Aorta (tissue), 5 donors: Measurements from ENCODE around the gene MUC2. TPM values are rescaled to one million over a fixed set of nuclear protein-coding genes. Genes with fewer than 3 reads are reported as not detected.

Experiments used
- ATAC-seq: fragments of 200-7000 bp; cut with Tn5 transposase; one replicate; pipeline ENCODE4 v1.9.1; 2022; ENCODE audit warnings: moderate library complexity; ENCODE audit not compliant: low FRiP score
- DNase-seq, 2 donors: peaks; one replicate each; pipeline ENCODE4 v3.0.0-alpha.2; 2020
- H3K27ac ChIP-seq, 2 donors: one replicate each; pipeline ENCODE4 v1.5.1; 2013; ENCODE audit warnings: low read length in 2 of 2, mild to moderate bottlenecking in 2 of 2, moderate library complexity in 2 of 2, control low read depth in 1 of 2, inconsistent platforms in 1 of 2, low read depth in 1 of 2
- H3K27me3 ChIP-seq, 2 donors: one replicate each; pipeline ENCODE4 v1.6.1; 2013; ENCODE audit warnings: control low read depth in 1 of 2, low read length in 1 of 2, mild to moderate bottlenecking in 1 of 2, moderate library complexity in 1 of 2; ENCODE audit not compliant: insufficient read depth in 2 of 2, control insufficient read depth in 1 of 2
- H3K36me3 ChIP-seq, 2 donors: one replicate each; pipeline ENCODE4 v1.6.1; 2013; ENCODE audit warnings: control low read depth in 1 of 2, low read length in 1 of 2, mild to moderate bottlenecking in 1 of 2; ENCODE audit not compliant: insufficient read depth in 2 of 2, control insufficient read depth in 1 of 2
- H3K4me1 ChIP-seq, 2 donors: one replicate each; pipeline ENCODE4 v1.6.1; 2013; ENCODE audit warnings: low read length in 2 of 2, control low read depth in 1 of 2, mild to moderate bottlenecking in 1 of 2, moderate library complexity in 1 of 2; ENCODE audit not compliant: insufficient read depth in 2 of 2, control insufficient read depth in 1 of 2
- H3K4me3 ChIP-seq, 2 donors: one replicate each; pipeline ENCODE4 v1.5.1; 2013; ENCODE audit warnings: low read length in 2 of 2, control low read depth in 1 of 2, mild to moderate bottlenecking in 1 of 2
- H3K9me3 ChIP-seq: one replicate; pipeline ENCODE4 v1.6.1; 2013; ENCODE audit warnings: mild to moderate bottlenecking, low read length; ENCODE audit not compliant: control insufficient read depth
- WGBS, 2 donors: extraction: QIAGEN DNeasy Blood & Tissue Kit; methylation state at CpG; one replicate each; pipeline ENCODE4 v1.1.7; 2013; 5-methylcytosine and 5-hydroxymethylcytosine counted together
- intact Hi-C, 2 donors: fragments of 100-400 bp; cut with DNase I; formaldehyde crosslinking; loops; one replicate each; pipeline versions ENCODE4 v1.14.2 to v1.15.0; 2022
- polyA plus RNA-seq, 2 donors: library from polyadenylated mRNA; stranded (reverse); fragments of 200-250 nt; gene quantifications; one replicate each; pipeline ENCODE4 v1.2.3, GENCODE V29; 2013
- total RNA-seq, 2 donors: library from RNA; stranded (reverse); fragmentation: NEBNext Ultra II Directional; extraction: Animal tissue kit (Norgen Biotek cat#: 25700); gene quantifications; one replicate each; pipeline ENCODE4 v1.2.1, GENCODE V29; 2021
- donor health status: healthy with polysubstance abuse.
- donor health status: Bipolar disorder and iron deficiency.
- donor health status: DM: no; HTN: no; CAD: no.
- donor health status: DM: no; HTN: no; CAD: no.
- donor health status: DM: yes; HTN: yes; CAD: no.

MUC2 gene
- total and polyA plus RNA-seq, 4 donors = 0.06 to 11.8 (median 0.09) TPM

DNA sequence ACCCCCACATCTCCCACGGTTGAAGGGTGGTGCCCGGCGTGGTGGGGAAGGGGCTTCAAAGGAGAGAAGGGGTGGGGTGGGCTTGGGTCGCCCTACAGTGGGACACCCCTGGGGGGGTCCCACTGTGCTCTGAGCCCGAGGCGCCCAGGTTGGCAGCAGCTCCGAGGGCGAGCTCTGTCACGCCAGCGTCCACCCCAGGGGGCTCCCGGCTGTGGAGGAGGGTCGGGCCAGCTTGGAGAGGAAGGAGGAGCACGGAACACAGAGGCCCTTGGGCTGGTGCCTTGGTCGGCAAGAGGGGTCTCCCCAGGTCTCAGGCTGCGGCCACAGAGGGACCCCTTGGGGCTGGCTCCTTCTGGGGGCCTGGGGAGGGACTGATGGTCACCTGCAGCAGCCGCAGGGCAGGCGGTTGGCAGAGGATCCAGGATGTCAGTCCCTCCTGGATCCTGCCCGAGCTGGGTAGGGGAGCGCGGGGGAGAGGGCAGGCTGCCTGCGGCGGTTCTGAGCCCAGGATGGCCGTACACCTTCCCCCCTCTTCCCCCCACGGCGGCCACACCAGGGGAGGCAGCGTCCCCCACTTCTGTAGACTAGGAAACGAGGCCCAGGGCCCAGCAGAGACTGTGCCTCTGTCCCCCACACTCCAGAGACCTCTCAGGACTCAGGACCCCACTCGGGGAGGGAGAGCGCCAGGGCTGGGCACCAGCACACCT is 38.9 kb upstream of the MUC2 start:
- H3K27ac ChIP-seq = no peak overlapping the region
- H3K4me3 ChIP-seq = no peak overlapping the region
- DNase-seq (no peak), ATAC-seq (no peak)
- no peaks in the 10 kb centered on the region for H3K4me1 ChIP-seq
- intact Hi-C loops = no loop called here
- H3K36me3 ChIP-seq = no peaks in the 10 kb centered on the region
- H3K27me3 ChIP-seq = no peaks in the 10 kb centered on the region
- WGBS, 2 donors = 83 to 84% methylated on average over 23 to 29 of the region's 29 CpGs
- H3K9me3 ChIP-seq = no peaks in the 10 kb centered on the region

DNA sequence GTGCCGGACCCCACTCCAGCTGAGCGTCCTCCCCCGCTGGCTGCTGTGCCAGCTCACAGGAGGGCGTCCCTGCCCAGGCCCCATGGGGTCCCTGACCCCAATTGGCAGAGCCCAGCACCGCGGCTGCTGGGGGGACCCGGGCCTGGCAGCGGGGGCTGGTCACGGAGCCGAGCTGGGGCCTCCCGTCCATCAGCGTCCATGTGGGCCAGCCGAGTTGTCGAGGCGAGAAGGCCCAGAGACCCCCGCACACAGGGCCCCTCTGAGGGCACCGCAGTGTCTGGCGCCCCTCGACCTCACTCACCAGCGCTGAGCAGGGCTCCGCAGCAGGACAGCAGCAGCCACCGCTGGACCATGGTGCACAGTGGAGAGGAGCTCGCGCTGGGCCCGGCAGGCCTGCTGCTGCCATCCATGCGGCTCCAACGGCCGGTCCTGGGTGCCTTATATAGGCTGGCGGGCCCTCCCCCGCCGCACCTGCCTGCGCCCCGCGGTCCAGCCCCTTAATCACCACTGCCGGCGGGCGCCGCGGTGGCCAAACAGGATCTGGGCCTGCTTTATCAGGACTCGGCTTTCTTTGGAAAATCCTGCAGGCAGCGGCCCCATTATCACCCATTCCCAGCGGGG is 38.3 kb upstream of the MUC2 start, which contains the start of gene MUC6:
TSS of gene MUC6 (minus strand) at position 416 of the 621 bp plus-strand sequence. CDS start at position 353, 63 bp downstream.
- H3K36me3 ChIP-seq = no peaks in the 10 kb centered on the region
- DNase-seq (no peak), ATAC-seq (no peak)
- H3K27me3 ChIP-seq = no peaks in the 10 kb centered on the region
- 63 to 72% methylated on average over 37 to 42 of the region's 42 CpGs for WGBS, 2 donors
- no peak within 1 kb of the TSS for H3K27ac ChIP-seq
- no peak within 1 kb of the TSS for H3K4me3 ChIP-seq
- no peaks in the 10 kb centered on the region for H3K4me1 ChIP-seq
- H3K9me3 ChIP-seq = no peaks in the 10 kb centered on the region
- intact Hi-C loops = no loop called here

DNA sequence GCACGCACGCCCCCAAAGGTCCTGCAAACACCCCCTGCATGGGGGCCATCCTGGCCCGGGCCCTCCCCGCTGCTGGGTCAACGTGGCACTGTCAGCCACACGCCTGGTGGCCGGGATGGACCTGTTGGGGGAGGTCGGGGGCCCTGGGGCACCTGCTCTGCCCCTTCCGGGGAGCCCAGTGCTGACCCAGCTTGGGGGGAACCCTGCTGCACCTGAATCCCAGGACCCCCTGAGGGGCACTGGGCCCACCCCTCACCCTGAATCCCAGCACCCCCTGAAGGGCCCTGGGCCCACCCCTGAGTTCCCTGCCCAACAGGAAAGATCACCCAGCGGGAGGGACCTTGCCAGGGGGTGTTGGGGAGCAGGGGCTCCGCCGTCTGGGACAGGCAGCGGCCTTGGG is 37.7 kb upstream of the MUC2 start:
- DNase-seq = no peak
- intact Hi-C loops = no loop called here
- WGBS, 2 donors = 68 to 69% methylated on average over 13 of the region's 13 CpGs
- ATAC-seq = no peak
- Histone ChIP-seq H3K36me3 (no peaks in the 10 kb centered on the region), H3K27ac (no peak overlapping the region), H3K4me3 (no peak overlapping the region), H3K27me3 (no peaks in the 10 kb centered on the region), H3K4me1 (no peaks in the 10 kb centered on the region), H3K9me3 (no peaks in the 10 kb centered on the region)

DNA sequence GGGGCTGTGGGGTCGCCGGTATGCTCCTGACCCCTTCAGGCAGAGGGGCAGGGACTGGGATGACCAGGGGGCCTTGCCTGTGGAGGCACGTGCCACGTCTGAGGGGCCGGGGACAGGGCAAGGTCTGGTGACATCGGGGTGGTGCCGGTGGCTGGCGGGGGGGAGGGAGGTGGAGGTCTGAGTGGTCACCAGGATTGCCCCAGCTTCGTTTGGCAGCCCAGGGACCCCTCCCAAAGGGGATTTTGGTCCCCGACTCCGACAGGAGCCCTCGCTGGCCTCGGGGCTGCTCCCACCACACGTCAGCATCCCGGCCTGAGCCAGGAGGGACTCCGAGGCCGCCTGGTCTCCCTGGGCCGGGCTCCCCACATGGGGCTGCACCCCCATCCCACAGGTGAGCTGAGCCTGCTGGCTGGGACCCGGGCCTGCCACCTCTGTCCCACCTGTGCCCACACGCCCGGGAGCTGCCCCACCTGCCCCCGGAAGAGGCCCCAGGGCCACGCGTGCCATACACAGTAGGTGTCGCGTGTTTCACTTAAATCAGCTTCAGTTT is 37.1 kb upstream of the MUC2 start:
- Histone ChIP-seq H3K27ac (no peak overlapping the region), H3K27me3 (no peaks in the 10 kb centered on the region), H3K9me3 (no peaks in the 10 kb centered on the region), H3K4me1 (no peaks in the 10 kb centered on the region), H3K36me3 (no peaks in the 10 kb centered on the region), H3K4me3 (no peak overlapping the region)
- intact Hi-C loops = no loop called here
- ATAC-seq = no peak
- WGBS, 2 donors = 82 to 86% methylated on average over 22 to 26 of the region's 26 CpGs
- no peak for DNase-seq

DNA sequence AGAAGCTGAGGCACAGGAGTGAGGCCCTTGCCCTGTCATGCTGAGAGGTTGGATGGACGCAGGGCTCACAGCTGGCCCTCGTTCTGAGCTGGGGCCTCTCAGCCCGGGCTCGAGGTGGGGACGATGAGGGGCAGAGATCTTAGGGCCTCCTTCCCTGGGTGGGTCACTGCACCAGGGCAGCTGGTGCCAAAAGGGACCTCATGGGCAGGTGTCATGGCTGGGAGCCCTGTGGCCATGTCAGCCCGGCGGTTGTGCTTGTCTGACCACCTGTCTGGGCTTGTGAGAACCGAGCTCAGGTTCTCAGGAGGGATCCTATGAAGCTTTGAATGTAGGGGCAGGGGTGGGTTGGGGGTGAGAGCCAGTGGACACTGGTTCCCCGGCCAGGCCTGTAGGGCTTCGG is 36.3 kb upstream of the MUC2 start:
- intact Hi-C loops = no loop called here
- ATAC-seq (no peak), DNase-seq (no peak)
- no peaks in the 10 kb centered on the region for H3K4me1 ChIP-seq
- H3K9me3 ChIP-seq = no peaks in the 10 kb centered on the region
- H3K36me3 ChIP-seq = no peaks in the 10 kb centered on the region
- 82 to 83% methylated on average over 10 of the region's 10 CpGs for WGBS, 2 donors
- no peak overlapping the region for H3K4me3 ChIP-seq
- no peaks in the 10 kb centered on the region for H3K27me3 ChIP-seq
- no peak overlapping the region for H3K27ac ChIP-seq

DNA sequence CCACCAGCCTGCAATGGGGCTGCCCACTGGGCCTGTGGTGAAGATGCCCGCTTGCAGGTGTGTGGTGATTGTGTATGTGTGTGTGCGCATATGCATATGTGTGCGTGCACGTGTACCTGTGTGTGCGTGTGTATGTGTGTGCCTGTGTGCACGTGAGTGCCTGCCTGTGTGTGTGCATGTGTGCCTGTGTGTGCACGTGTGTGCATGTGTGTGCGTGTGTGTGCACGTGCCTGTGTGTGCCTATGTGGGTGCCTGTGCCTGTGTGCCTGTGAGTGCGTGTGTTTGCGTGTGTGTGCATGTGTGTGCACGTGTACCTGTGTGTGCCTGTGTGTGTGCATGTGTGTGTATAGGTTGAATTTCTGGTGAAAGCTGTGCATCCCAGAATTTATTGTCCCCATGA is 35.8 kb upstream of the MUC2 start:
- intact Hi-C loops = no loop called here
- H3K4me1 ChIP-seq = no peaks in the 10 kb centered on the region
- 90 to 94% methylated on average over 12 of the region's 12 CpGs for WGBS, 2 donors
- ATAC-seq = no peak
- no peak for DNase-seq
- H3K27me3 ChIP-seq = no peaks in the 10 kb centered on the region
- H3K27ac ChIP-seq = no peak overlapping the region
- no peaks in the 10 kb centered on the region for H3K36me3 ChIP-seq
- H3K9me3 ChIP-seq = no peaks in the 10 kb centered on the region
- H3K4me3 ChIP-seq = no peak overlapping the region

DNA sequence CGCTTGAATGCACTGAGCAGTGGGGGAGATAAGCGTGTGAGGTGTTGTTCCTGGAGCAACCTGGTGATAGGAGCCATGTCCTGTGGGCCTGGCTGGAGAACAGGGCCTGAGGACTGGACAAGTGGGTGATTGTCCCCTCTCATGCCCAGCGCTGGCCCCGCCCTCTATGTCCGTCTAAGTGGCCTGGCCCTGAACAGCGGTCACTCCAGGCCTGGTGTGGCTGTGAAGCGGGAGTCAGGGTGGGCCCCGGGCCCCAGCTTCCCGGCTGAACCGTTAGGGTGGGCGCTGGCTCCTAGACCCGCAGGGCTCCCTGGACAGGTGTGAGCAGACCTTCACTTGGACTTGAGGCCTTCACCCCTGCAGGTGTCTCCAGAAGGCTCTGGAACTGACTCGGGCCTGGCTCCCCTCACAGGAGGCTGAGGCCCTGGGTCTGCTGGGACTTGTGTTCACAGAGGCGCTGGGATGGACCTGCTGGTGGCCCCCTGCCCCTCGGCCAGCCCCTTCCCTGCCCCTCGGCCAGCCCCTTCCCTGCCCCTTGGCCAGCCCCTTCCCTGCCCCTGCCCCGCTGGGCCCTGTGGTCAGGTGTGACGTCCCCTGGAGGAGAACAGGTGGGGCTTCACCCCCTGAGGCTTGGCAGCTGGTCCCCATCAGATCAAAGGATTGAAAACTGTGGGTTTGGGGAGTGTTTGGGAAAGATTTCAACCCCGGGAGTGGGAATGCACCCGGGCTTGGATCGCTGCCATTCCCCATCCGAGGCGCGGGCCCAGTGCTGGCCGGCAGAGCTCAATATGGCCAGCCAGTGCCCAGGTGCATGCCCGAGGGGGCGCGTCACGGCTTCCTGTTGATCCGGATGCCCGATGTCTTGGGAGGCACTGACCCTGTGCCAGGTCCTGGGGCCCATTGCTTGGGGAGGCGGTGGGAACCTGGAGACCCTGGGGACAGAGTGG is 34.9 kb upstream of the MUC2 start:
- ATAC-seq (no peak), DNase-seq (peak in 1 of 2 donors; percentile 42)
- Histone ChIP-seq H3K27ac (no peak overlapping the region), H3K36me3 (no peaks in the 10 kb centered on the region), H3K4me3 (no peak overlapping the region), H3K27me3 (no peaks in the 10 kb centered on the region), H3K9me3 (no peaks in the 10 kb centered on the region), H3K4me1 (no peaks in the 10 kb centered on the region)
- intact Hi-C loops = no loop called here
- 61 to 69% methylated on average over 32 of the region's 32 CpGs for WGBS, 2 donors

DNA sequence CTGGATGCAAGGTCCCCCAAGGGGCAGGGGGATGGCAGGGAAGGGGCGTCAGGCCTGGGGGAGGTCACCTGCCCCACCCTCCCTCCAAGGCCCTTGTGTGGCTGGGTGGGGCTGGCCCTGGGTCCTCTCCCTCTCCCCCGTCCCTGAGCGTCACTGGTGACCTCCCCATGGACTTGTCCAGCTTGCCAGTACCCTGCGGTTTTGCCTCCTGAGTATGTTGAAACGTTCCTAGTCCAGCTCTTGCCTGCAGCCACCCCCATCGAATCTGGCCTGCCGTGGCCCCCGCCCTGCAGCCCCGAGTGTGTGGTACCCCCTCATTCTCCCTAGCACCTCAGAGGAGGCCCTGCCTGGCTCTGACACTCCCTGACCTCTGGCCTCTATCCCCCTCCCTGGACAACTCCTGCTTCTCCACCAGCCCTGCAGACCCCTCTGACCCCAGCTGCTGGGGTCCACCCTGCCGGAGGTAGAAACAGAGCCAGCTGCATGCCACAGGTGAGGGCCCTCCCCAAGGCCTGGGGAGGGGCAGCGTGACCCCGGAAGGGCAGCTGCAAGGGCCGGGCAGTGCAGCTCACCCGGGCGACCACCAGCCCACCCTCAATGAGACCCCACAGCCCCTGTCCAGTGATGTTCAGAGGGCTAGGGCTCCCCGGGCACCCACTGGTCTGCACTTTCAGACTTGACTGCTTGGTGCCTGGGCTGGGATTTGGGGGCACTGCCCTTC is 34.1 kb upstream of the MUC2 start:
- ATAC-seq (no peak), DNase-seq (peak in 1 of 2 donors; percentile 39)
- Histone ChIP-seq H3K4me3 (no peak overlapping the region), H3K4me1 (no peaks in the 10 kb centered on the region), H3K27ac (no peak overlapping the region), H3K9me3 (no peaks in the 10 kb centered on the region), H3K27me3 (no peaks in the 10 kb centered on the region), H3K36me3 (no peaks in the 10 kb centered on the region)
- 64 to 77% methylated on average over 12 to 16 of the region's 16 CpGs for WGBS, 2 donors
- intact Hi-C loops = no loop called here
